Mesothelial cell of epicardium (in vitro differentiated cells): Measurements from ENCODE around the gene SYT6. TPM values are rescaled to one million over a fixed set of nuclear protein-coding genes. Genes with fewer than 3 reads are reported as not detected.

Source experiments
- DNase-seq, 2 experiments: peaks; one replicate each; pipeline ENCODE4 v3.0.0; 2021; ENCODE audit warnings: low spot score in 2 of 2; ENCODE audit not compliant: unreplicated experiment in 2 of 2
- H3K27ac Mint-ChIP-seq: 2 replicates; pipeline ENCODE4 v1.8.0; 2021; ENCODE audit warnings: mixed read lengths
- H3K27me3 Mint-ChIP-seq: 2 replicates; pipeline ENCODE4 v1.8.0; 2021; ENCODE audit warnings: low read depth, mixed read lengths
- H3K36me3 Mint-ChIP-seq: 2 replicates; pipeline ENCODE4 v1.8.0; 2021; ENCODE audit warnings: mixed read lengths
- H3K4me1 Mint-ChIP-seq: 2 replicates; pipeline ENCODE4 v1.8.0; 2021; ENCODE audit warnings: mixed read lengths
- H3K4me3 Mint-ChIP-seq: 2 replicates; pipeline ENCODE4 v1.8.0; 2021; ENCODE audit warnings: mild to moderate bottlenecking, moderate library complexity, mixed read lengths
- H3K9me3 Mint-ChIP-seq: 2 replicates; pipeline ENCODE4 v1.8.0; 2021; ENCODE audit warnings: mixed read lengths
- CTCF ChIP-seq: fragments of 200-600 bp; sonication (generic); IDR thresholded peaks from one replicate; pipeline ENCODE4 v1.5.0; 2021; ENCODE audit warnings: antibody characterized with exemption; ENCODE audit not compliant: unreplicated experiment
- total RNA-seq: library from RNA; stranded (reverse); gene quantifications from 3 replicates; pipeline ENCODE4 v1.2.1, GENCODE V29; 2021

SYT6 gene
- total RNA-seq, 1 donor from 2014 or later, result 0.09 TPM

GRCh38 chr1:114092186-114093062 is 61.2 kb downstream of the SYT6 start:
- H3K4me1 Mint-ChIP-seq, result peaks cover 24% of the 10 kb centered on the region
- no peak for DNase-seq
- H3K27ac Mint-ChIP-seq, result no peak overlapping the region
- H3K9me3 Mint-ChIP-seq, result no peaks in the 10 kb centered on the region
- H3K36me3 Mint-ChIP-seq, result no peaks in the 10 kb centered on the region
- H3K4me3 Mint-ChIP-seq, result no peak overlapping the region
- TF ChIP-seq CTCF, result no peak
- peaks cover 14% of the 10 kb centered on the region for H3K27me3 Mint-ChIP-seq

- Mint-ChIP-seq H3K4me3 (no peak overlapping the region), H3K27ac (no peak overlapping the region), H3K36me3 (no peaks in the 10 kb centered on the region), H3K9me3 (no peaks in the 10 kb centered on the region), H3K27me3 (peaks cover 14% of the 10 kb centered on the region), H3K4me1 (peaks cover 24% of the 10 kb centered on the region)
- DNase-seq, result no peak
- no peak for TF ChIP-seq CTCF
Measured at GRCh38 chr1:114091711-114092110, 62.0 kb downstream of the SYT6 start.

GRCh38 chr1:114090738-114091505 is 62.7 kb downstream of the SYT6 start:
- peaks cover 17% of the 10 kb centered on the region for H3K27me3 Mint-ChIP-seq
- H3K4me1 Mint-ChIP-seq, result peaks cover 24% of the 10 kb centered on the region
- no peak for TF ChIP-seq CTCF
- DNase-seq, result no peak
- H3K36me3 Mint-ChIP-seq, result no peaks in the 10 kb centered on the region
- no peak overlapping the region for H3K4me3 Mint-ChIP-seq
- H3K9me3 Mint-ChIP-seq, result no peaks in the 10 kb centered on the region
- H3K27ac Mint-ChIP-seq, result no peak overlapping the region

- Mint-ChIP-seq H3K27me3 (peaks cover 18% of the 10 kb centered on the region), H3K9me3 (no peaks in the 10 kb centered on the region), H3K36me3 (no peaks in the 10 kb centered on the region), H3K27ac (no peak overlapping the region), H3K4me1 (peaks cover 18% of the 10 kb centered on the region), H3K4me3 (no peak overlapping the region)
- TF ChIP-seq CTCF, result no peak
- DNase-seq, result no peak
Measured at GRCh38 chr1:114089502-114090138, 64.0 kb downstream of the SYT6 start.

GRCh38 chr1:114088392-114089299 is 65.0 kb downstream of the SYT6 start:
- DNase-seq, result no peak
- Mint-ChIP-seq H3K27ac (no peak overlapping the region), H3K9me3 (peaks cover 4% of the 10 kb centered on the region), H3K36me3 (no peaks in the 10 kb centered on the region), H3K4me3 (no peak overlapping the region), H3K27me3 (peaks cover 19% of the 10 kb centered on the region), H3K4me1 (peaks cover 15% of the 10 kb centered on the region)
- TF ChIP-seq CTCF, result no peak
